GM19240 (cell line): ENCODE measurements around the gene PRKN.
"Not testable (repeated sequence)": the region's sequence is repeated elsewhere in the genome, so short reads cannot be mapped to it uniquely, and the experiment has no call there.

Experiments
- DNase-seq: peaks from one replicate; pipeline ENCODE4 v3.0.0; 2011; ENCODE audit warnings: low spot score; ENCODE audit not compliant: insufficient read length

PRKN gene

DNA sequence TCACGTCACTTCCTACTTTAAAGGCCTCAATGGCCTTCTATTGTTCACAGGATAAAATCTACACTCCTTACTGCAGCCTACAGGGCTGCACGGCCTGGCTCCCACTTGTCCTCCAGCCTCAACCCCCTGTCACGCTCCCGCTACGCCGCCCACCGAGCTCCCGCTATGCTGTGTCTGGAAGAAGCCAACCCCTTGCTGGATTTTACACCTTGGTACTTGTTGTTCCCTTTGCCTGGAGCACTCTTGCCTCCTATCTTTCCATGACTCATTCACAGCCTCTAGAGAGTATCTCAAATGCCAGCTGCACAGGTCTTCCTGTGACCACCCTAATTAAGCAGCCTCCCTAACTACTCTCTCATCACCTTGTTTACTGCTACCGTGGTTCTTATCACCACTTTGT lies 259.9 kb downstream of the PRKN start:
- DNase-seq = no peak

DNA sequence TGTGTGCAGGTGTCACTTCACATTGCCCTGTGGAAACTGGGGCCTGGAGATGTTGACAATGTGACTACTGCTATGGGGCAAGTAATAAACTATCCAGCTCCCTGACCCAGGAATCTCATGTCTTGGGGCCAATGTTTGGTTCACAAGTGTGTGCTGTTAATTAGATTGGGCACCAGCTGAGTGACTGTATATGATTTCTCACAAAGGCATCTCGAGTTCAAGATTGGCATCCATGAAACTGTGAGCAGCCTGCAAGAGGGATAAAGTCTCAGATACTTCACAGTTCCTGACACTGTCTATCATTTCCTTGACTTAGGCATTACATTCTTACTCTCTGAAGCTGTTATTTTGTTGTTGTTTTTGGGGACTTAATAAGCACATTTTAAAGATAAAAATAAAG lies 264.0 kb downstream of the PRKN start:
- no peak for DNase-seq

DNA sequence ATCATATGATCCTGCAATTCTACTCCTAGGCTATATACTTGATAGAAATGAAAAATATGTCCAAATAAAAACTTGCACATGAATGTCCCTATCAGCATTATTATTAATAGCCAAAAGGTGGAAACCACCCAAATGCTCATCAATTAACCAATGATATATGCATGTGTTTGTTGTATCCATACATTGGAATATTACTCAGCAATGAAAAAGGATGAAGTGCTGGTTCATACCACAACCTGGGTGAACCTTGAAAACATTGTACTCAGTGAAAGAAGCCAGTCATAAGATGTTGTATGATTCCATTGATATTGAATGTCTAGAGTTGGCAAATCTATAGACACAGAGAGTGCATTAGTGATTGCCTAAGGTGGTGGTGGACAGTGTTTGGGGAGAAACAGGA lies 267.6 kb downstream of the PRKN start:
- no peak for DNase-seq

DNA sequence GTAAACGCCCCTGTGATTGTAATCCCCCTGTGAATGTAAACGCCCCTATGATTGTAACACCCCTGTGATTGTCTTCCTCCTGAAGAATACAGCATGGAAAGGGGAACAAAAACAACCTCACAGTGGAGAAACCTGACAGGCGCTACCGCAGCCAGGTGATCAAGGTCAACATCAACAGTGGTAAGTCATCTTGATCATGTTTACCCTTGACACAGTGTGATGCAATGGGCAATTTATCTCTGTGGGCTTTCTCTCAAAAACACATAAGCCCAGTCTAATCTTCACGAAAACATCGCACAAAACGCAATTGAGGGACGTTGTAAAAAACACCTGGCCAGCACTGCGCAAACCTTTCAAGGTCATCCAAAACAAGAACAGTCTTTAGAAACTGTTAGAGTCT lies 277.2 kb downstream of the PRKN start:
- DNase-seq = no peak

DNA sequence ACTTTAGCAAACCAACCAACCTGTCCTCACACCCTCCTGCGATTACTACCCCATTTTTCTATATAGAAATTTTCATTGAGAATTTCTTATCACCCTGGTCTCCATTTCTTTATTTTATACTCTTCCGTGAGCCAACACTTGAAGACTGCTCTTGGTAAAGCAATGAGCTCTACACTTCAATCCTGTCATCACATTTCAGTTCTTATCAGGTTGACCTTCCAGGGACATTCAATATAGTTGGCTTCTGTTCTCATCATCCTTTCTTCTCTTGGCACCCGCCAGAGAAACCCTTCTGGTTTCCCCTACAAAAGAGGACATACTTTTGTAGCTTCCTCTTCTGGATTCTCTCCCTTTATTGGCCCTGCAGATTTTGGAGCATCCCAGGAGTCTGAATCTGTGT lies 279.3 kb downstream of the PRKN start:
- DNase-seq = no peak

DNA sequence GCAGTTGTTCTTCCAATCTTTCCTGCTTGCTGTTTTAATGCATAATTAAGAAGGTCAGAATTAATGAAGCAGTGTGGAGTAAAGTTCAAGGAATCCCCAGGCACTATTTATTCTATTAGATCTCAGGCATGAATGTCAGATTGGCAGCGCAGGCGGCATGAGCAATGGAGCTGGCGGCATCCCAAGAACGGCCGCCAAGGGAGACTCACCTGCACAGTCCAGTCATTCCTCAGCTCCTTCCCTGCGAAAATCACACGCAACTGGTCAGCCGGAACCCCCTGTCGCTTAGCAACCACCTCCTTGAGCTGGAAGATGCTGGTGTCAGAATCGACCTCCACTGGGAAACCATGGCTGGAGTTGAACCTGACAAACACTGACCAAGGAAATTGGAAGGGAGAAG lies 284.5 kb downstream of the PRKN start:
- DNase-seq = no peak

DNA sequence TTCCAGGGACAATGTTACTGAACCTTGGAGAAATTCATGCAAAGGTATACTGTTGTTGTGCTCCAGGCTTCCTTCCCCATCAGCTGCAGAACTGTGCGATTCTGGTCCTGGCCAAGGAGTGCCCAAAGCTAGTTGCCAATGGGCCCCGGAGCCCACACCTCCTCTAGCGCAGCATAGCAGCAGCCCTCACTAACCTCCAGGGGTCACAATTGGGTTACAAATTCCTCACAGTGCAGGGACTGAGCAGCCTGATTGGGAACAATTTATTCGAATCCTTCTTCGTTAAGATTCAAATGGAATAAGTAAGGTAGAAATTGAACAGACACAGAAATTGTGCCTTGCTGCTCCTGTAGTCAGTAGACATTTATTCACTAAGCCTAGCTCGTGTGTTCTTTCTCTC lies 284.9 kb downstream of the PRKN start:
- no peak for DNase-seq

DNA sequence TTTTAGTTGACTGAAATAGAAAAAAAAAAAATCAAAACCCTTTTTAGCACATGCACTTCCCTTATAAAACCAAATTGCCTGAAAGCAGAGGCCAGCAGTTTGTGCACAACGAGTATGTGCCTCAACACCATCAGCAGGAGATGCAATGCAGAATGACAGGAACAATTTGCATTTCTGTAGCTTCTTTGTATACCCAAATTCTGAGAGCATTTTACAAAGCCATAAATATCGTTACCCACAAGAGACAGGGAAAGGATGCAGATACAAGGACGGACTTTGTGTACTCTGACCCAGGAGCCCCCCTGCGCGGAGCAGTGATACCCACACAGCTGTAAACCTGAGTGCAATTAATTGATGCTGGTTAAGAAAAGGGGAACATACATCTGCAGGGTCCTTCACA lies 285.6 kb downstream of the PRKN start:
- no peak for DNase-seq

DNA sequence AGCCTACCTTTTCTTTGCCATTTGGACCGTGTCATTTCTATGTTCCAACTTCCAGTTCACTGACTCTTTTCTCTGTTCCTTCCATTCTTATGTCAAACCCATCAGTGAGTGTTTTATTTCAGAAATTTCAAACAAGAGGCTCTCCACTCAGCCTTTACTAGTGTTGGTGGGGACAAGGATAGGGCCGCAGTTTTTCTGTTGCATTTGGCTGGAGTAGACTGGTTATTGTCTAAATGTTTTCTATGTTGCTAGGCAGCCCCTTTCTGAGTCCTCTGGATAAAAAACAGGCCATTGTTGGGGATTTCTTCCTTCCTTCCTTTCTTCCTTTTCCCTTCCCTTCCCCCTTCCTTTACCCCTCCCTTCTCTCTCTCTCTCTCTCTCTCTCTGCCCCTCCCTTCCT lies 288.6 kb downstream of the PRKN start:
- DNase-seq = no peak

DNA sequence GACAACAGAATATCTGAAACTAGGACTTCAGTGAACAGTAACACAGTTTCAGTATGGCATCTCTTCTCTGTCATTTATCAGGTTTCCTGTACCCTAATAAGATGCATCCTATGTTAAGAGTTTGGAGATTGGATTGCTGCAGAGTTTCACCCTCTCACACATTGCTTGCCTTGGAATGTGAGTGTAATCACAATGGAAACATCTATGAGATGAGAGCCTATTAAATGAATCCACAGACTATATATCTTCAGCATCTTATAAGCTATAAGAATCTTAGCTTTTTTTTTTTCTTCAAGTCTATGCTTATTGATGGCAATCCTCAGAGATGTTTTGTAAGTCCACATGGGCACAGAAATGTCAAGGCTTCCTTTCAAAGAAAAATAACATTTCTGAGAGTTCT lies 292.5 kb downstream of the PRKN start:
- DNase-seq = no peak

DNA sequence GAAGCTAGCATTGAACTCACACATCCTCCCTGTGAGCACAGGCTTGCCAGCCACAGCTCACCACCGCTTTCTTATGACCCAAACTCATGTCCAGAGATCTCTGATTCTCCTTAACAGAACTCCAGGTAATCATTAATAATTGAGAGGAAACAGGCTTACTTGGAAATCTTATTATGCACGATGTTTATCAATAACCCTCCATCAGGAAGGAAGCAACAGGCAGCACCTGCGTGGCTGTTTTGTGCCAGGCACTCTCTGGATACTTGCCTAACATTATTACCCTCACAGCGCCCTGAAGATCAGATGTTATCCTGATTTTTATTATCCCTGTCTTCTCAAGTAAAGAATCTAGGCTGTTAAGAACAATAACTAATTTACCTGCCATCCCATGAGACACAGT lies 306.6 kb downstream of the PRKN start:
- DNase-seq = no peak

DNA sequence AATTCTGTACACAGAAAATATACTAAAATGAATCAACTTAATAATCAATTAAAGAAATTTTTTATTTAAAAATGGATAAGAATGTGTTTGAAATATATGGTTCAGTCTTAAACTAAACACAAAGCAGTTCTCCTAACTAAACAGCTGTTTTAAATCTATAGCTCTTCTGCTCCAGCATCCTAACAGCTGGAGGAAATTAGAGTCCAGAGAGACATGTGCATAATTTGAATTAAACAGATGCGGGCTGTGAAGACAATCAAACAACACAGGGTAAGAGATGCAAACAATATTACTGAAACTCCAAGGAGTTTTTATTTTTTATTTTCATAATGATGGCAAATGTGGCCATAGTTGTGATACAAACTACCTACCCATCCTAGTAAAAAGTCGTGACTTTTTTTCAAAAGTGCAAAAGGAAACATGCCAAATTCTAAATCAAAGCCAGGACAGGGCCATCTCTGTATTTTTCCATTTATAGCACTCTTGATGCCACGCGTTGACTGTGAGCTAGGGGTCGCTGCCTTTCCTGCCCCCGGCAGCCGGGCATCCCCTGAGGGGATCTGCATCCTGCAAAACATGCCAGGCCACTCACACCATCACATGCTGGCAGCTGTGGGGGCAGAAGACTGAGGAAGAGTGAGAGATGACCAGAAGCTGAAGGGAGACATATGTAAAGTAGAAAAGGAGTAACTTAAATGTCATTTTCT lies 310.6 kb downstream of the PRKN start:
- DNase-seq = no peak

DNA sequence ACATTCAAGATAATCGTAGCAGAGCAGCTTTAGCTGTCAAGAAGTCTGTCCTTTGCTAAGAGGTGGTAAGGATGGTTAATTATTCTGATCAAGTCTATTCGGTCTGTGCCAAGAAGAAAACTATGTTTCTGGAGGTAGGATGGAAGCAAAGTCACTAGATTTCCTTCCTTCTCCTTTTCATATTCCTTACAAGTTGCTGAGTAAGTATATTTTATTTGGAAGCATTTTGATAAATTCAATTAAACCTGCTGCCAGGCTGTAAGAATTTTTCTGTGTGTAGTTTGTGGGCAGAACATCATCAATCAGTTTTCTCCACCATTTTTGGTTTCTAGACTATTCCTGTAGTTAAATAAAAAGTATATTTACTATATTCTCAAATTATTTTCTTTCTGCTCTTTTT lies 311.3 kb downstream of the PRKN start:
- DNase-seq = no peak

DNA sequence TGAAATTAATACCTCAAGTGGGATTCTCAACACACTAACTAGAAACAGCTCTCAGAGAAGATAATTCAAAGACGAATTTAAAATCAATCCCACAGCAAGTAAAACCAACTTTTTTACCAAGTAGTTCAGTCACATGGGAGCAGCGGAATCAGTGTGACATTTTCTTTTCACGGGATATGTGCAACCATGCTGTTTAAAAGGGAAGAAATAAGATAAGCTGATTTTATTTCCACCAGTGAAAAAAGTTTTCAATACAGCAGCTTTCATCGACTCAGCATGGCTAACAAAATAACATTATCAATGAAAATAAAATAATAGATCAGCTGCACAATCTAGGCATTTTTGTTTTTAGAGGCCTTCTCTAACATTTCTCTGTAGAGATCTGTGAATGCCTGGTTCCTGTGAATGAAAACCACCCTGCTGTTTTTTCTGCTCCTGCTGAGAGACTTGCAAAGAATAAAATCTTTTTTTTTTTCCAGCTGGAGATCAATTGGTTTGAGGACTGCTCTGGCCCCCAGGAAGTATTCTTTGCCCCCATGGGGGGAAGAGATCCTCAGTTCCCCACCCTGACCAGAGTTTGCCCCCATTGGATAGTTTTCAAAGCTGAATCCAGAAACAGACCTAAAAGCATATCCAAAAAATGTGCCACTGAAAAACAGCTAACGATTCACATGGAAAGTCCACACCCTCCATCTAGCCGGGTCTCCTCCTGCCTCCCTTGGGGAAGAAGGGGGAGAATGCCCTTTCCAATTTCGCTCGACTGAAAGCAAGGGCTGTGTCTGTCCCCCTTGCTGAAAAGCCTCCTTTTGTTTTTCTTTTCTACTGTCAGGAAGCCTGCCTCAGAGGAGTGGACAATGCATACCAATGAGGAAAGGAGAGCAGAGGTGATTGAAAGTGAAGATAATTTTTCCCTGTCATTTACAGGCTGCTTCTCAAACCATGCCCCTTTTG lies 317.6 kb downstream of the PRKN start:
- DNase-seq = no peak

DNA sequence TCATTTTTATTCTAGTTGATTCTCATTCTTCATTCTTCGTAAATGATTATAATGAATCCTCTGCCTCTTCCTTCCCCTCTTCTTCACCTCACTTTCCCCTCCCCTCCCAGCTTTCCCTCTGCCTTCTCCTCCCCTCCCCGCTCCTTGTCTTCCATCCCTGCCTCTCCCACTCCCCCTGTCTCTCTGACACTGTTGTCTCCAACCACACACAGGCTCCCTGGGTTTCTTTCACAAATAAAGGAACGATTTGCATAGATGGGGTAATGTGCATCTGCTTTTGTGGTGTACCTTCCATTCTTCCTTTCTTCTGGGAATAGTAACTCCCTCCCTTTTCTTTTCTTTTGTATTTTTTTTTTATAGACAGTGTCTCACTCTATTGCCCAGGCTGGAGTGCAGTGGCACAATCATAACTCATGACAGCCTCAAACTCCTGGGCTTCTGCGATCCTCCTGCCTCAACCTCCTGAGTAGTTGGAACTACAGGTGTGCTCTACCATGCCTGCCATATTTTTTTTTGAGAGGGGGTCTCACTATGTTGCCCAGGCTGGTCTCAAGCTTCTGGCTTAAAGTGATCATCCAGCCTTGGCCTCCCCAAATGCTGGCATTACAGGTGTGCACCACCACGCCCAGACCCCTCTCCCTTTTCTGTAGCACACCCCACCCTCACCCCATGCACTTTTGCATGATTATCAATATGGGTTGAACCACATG lies 318.6 kb downstream of the PRKN start:
- no peak for DNase-seq

DNA sequence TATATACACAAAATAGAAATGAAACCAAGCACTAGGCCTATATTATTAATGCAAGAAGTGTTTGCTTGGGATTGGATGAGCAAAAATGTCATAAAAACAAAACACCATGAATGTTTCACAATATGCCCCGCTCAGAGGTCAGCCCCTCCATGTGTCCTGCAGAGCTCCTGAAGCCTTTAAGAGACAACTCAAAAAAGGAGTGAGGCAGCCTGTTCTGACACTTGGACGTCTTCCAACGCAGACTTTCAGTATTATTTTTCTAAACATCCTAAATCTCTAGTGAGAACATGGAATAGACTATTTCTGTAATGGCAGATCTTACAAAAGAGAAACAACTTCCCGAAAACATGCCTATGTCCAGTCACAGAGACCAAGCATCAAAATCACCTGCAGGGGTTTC lies 322.6 kb downstream of the PRKN start:
- no peak for DNase-seq

DNA sequence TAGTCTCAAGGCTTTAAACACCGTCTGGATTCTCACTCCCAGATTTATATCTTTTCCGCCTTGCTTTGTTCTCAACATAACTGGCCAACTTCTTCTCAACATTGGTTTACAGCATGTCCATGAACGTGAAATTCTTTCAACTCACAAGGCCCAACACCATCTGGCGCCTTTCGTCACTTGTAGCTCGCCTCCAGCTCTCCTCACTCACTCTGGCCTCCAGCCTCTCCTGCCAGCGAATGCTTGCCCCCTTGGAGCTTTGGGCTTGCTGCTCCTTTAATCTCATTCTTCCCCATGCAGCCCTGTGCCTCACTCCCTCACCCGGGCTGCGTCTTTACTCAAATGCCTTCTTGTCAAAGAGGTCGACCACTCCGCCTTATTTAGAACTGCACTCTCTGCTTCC lies 324.5 kb downstream of the PRKN start:
- DNase-seq = no peak

DNA sequence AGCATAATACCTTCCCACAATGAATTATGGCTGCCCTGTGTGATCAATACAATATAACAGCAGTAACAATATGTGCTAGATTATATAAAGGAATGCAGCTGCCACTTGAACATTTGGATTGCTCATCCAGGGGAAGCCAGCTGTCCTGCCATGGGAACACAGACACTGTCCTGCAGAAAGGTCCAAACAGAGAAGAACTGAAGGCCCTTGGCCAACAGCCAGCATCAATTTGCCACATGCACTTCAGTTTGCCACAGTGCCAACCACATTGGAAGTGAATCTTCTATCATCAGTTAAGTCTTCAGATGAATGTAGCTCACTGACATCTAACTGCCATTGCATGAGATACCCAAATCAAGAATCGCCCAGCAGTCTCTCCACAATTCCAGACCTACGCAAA lies 332.4 kb downstream of the PRKN start:
- DNase-seq = no peak

DNA sequence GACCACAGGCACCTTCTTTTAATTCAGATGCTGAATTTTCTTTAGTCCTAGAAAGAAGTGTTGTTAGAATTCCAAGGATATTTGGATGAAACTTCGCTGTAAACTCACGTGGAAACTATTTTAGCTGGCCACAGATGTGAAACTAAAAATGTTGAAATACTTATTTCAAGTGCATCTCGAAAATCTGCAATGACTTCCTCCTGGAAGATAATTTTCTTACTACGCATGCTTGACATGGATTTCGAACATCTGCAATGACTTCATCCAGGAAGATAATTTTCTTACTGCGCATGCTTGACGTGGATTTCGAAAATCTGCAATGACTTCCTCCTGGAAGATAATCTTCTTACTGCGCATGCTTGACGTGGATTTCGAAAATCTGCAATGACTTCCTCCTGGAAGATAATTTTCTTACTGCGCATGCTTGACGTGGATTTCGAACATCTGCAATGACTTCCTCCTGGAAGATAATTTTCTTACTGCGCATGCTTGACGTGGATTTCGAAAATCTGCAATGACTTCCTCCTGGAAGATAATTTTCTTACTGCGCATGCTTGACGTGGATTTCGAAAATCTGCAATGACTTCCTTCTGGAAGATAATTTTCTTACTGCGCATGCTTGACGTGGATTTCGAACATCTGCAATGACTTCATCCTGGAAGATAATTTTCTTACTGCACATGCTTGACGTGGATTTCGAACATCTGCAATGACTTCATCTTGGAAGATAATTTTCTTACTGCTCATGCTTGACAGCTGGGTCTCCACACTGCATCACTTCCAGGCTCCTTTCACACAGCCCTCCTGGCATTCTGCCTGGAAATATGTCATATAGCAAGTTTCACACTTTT lies 336.4 kb downstream of the PRKN start:
- DNase-seq = not testable (repeated sequence)

DNA sequence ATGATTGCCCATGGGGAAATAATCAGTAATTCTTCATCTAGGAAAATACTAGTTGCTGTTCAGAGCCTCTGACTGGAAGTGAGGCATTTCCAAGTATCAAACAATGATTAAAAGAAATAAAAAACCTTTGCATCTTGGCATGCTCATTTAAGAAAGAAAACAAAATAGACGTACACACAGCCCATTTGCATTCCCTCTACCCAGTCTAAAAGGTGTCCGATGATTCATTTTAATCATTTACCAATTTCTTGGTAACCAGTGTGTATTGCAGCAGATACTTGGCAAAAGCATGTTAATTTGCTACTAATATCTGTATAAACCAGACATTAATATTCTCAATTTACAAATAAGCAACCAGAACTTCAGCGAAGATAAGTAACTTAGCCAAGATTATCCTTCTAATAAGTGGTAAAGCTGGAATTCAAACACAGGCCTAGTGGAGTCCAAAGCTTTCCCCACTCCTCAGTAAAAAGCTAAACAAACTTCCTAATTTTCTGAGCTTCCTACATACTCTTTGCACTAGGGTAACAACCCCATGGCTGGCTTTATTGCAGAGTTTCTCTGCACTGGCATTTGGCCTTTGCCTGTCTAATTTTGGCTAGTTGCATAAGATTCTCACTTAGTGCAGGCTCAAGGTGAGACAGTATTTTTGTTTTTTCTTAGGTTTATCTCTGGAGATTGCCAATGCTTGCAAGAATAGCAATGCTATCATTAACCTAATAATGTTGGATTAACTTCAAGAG lies 338.1 kb downstream of the PRKN start:
- no peak for DNase-seq

DNA sequence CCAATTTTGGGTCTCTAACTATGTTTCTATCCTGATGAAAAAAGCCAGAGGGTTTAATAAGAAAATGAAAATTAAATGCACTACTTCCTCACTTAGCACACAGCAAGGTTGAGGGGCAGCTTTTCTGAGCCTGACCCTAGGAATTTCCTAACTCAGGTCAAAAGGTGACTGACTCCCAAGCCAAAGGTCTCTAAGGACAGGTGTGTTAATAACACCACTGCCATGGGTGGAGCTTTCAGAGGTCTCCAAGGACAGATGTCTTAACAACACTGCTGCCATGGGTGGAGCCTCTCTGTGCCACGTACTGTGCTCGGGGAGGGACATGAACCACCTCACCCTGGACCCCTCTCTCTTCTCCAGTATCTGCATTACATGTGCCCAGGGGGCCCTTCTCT lies 339.2 kb downstream of the PRKN start:
- no peak for DNase-seq
